K562 (cell line): ENCODE results near the gene ENTR1. TPM values are rescaled to one million over a fixed set of nuclear protein-coding genes. Genes with fewer than 3 reads are reported as not detected.
A peak's percentile ranks its signal among the peaks of the same experiment; 100 is the strongest.

Experiments used
- ELF4 ChIP-seq: fragments of 450-650 bp; formaldehyde crosslinking; IDR thresholded peaks from 2 replicates; pipeline ENCODE4 v1.4.0; 2022; ENCODE audit warnings: missing genetic modification characterization
- FOXK2 ChIP-seq, 2 experiments: fragments of 450-650 bp; IDR thresholded peaks in 1 of 2; conservative IDR thresholded peaks in 1 of 2; 2 replicates each; pipeline ENCODE4 v1.6.1; 2016; ENCODE audit warnings: low read depth in 2 of 2, mild to moderate bottlenecking in 1 of 2
- GTF2E2 ChIP-seq: fragments of 200-800 bp; sonication (Bioruptor generic); IDR thresholded peaks from 2 replicates; pipeline ENCODE4 v1.6.1; 2016; ENCODE audit warnings: missing genetic modification characterization, missing compliant biosample characterization
- NRF1 ChIP-seq, 2 experiments: fragments of 450-650 bp; IDR thresholded peaks in 1 of 2; conservative IDR thresholded peaks in 1 of 2; 2 replicates each; pipeline ENCODE4 v1.6.1; 2014; ENCODE audit warnings: mild to moderate bottlenecking in 2 of 2
- POLR2AphosphoS5 ChIP-seq: IDR thresholded peaks from 2 replicates; pipeline ENCODE4 v1.6.1; 2011; ENCODE audit warnings: mild to moderate bottlenecking, low read depth, low read length, moderate library complexity; ENCODE audit not compliant: control insufficient read depth, insufficient read depth
- RBBP5 ChIP-seq: fragments of 200-600 bp; sonication (generic); IDR thresholded peaks from 2 replicates; pipeline ENCODE4 v1.6.1; 2012; ENCODE audit warnings: borderline replicate concordance, mild to moderate bottlenecking, low read length, control low read depth, inconsistent platforms; ENCODE audit not compliant: insufficient read depth, poor library complexity, severe bottlenecking
- SMAD4 ChIP-seq: fragments of 250-450 bp; sonication (Bioruptor Pico); conservative IDR thresholded peaks from 2 replicates; pipeline ENCODE4 v1.8.0; 2021; ENCODE audit warnings: inconsistent platforms, mild to moderate bottlenecking, moderate library complexity
- SRF ChIP-seq, 2 experiments: fragments of 250-450, 450-650 bp in 1 of 2; sonication (Bioruptor Pico) in 1 of 2; sonication (generic) in 1 of 2; formaldehyde crosslinking; IDR thresholded peaks; 2 replicates each; pipeline versions ENCODE4 v1.5.0 to v1.5.1; 2020 to 2022; ENCODE audit warnings: mild to moderate bottlenecking in 1 of 2, missing genetic modification reagents in 1 of 2
- SUPT5H ChIP-seq: fragments of 450-650 bp; IDR thresholded peaks from 2 replicates; pipeline ENCODE4 v1.6.1; 2016
- TRIM24 ChIP-seq, 2 experiments: fragments of 450-650 bp; IDR thresholded peaks; 2 replicates each; pipeline ENCODE4 v1.6.1; 2016
- YY1 ChIP-seq, 3 experiments: IDR thresholded peaks; 2 replicates each; pipeline ENCODE4 v1.6.1; 2011; ENCODE audit warnings: low read length in 2 of 3, mild to moderate bottlenecking in 2 of 3, moderate library complexity in 2 of 3, borderline replicate concordance in 1 of 3, control low read depth in 1 of 3, low read depth in 1 of 3; ENCODE audit not compliant: insufficient read depth in 3 of 3, insufficient replicate concordance in 2 of 3, control insufficient read depth in 1 of 3, insufficient read length in 1 of 3; ENCODE audit errors: extremely low read depth in 1 of 3
- ZNF121 ChIP-seq: sonication (generic); formaldehyde crosslinking; conservative IDR thresholded peaks from 2 replicates; pipeline ENCODE4 v1.8.0; 2022; ENCODE audit warnings: missing genetic modification reagents
- ZNF175 ChIP-seq: fragments of 200-800 bp; sonication (Bioruptor generic); IDR thresholded peaks from 2 replicates; pipeline ENCODE4 v1.6.1; 2016; ENCODE audit warnings: low read depth, mild to moderate bottlenecking, missing genetic modification characterization, missing compliant biosample characterization
- ZNF24 ChIP-seq: fragments of 450-650 bp; IDR thresholded peaks from 2 replicates; pipeline ENCODE4 v1.6.1; 2016
- polyA plus RNA-seq, 8 experiments: library from polyadenylated mRNA; depleted of rRNA in 4 of 8; stranded (reverse) in 5 of 8; unstranded in 3 of 8; fragments of >200 nt; fragmentation: Nextera tagmentation in 2 of 8; fragmentation: Illumina TruSeq in 1 of 8; extraction: Ambion mirVana in 2 of 8; extraction: Trizol in 1 of 8; gene quantifications; 2 replicates each; pipeline versions ENCODE4 v1.2.1 to v1.2.3, GENCODE V29; 2011 to 2014; ENCODE audit warnings: inconsistent platforms in 1 of 8, missing spikeins in 1 of 8
- total RNA-seq, 7 experiments: library from RNA; depleted of rRNA in 6 of 7; stranded (reverse); fragments of >200 nt in 6 of 7; fragmentation: Illumina TruSeq in 2 of 7; extraction: Trizol in 2 of 7; gene quantifications; 2 replicates each; pipeline versions ENCODE4 v1.2.1 to v1.2.3, GENCODE V29; 2011 to 2021; ENCODE audit warnings: low replicate concordance in 1 of 7
- TF ChIP-seq, protein P1 (sequence below): fragments of 450-650 bp; IDR thresholded peaks from 2 replicates; pipeline ENCODE4 v1.6.1; 2014; ENCODE audit warnings: low read depth, mild to moderate bottlenecking, moderate library complexity, borderline replicate concordance
- TF ChIP-seq, protein P2 (sequence below): fragments of 450-650 bp; IDR thresholded peaks from 2 replicates; pipeline ENCODE4 v1.6.1; 2016; ENCODE audit warnings: borderline replicate concordance
- TF ChIP-seq, protein P3 (sequence below): sonication (generic); formaldehyde crosslinking; IDR thresholded peaks from 2 replicates; pipeline ENCODE4 v1.8.0; 2022; ENCODE audit warnings: missing genetic modification reagents, mild to moderate bottlenecking, borderline replicate concordance
- TF ChIP-seq, protein P4 (sequence below): sonication (generic); formaldehyde crosslinking; IDR thresholded peaks from 2 replicates; pipeline ENCODE4 v1.8.0; 2022; ENCODE audit warnings: mild to moderate bottlenecking, low read depth, missing genetic modification reagents

The ENTR1 gene
- total and polyA plus RNA-seq, 9 of the 15 experiments (the other 6 are each of a cell fraction or from before 2014, with no cell fraction given): 6.7 to 106 (median 72.6) TPM

DNA sequence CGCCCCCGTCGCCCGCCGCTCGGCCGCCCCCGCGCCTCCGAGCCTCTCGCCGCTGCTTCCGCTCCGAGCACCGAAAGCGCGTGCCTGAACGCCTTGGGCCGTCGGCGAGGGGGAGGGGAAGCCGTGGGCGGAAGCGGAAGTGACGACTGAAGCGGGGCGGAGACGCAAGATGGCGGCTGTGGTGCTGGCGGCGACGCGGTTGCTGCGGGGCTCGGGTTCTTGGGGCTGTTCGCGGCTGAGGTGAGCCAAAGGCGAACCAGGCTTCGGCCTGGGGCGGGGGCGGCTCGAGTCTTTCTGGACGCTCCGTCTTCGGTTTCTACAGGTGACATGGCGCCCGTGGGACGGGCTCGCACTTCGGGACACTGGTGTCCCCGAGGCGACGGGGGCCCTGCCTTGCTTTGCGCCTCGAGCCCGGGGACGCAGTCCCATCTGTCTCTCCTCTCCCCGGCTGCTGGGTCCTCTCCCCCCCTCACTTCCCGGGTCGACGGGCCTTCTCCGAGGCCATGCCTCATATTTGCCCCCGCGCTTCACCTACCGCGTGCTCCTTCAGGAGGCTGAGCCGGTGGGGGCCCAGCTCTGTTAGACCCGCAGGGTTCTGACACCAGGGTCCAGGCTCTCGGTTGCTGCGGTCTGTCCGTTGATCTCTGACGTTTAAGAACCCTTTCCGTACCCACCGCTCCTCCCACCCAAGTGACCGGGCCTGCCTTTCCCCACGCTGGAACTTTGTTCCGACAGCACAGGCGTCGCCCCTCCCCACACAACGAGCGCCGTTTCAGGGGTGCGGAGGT is at the start of gene ENTR1, which contains the start of gene PMPCA (continued):
- peak; percentile 83 for TF ChIP-seq RBBP5
- TF ChIP-seq, protein P1, sequence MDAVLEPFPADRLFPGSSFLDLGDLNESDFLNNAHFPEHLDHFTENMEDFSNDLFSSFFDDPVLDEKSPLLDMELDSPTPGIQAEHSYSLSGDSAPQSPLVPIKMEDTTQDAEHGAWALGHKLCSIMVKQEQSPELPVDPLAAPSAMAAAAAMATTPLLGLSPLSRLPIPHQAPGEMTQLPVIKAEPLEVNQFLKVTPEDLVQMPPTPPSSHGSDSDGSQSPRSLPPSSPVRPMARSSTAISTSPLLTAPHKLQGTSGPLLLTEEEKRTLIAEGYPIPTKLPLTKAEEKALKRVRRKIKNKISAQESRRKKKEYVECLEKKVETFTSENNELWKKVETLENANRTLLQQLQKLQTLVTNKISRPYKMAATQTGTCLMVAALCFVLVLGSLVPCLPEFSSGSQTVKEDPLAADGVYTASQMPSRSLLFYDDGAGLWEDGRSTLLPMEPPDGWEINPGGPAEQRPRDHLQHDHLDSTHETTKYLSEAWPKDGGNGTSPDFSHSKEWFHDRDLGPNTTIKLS: peak; percentile 43; the same call in 1 of the 2 replicates
- peak; percentile 71; the same call in 1 of the 2 replicates for TF ChIP-seq ELF4
- TF ChIP-seq NRF1 (conservative IDR thresholded peaks at IDR 0.05 in 1 of 2, IDR thresholded peaks at IDR 0.05 in 1 of 2): peak; percentile 25 to 44; a peak in 3 of 4 replicates
- TF ChIP-seq GTF2E2 (tag): peak; percentile 41; the same call in 1 of the 2 replicates
- peak; percentile 30 to 69; a peak in 1 of 4 replicates for TF ChIP-seq FOXK2 (conservative IDR thresholded peaks at IDR 0.05 in 1 of 2, IDR thresholded peaks at IDR 0.05 in 1 of 2; ENCODE audit: low read depth in 2 of 2)
- TF ChIP-seq TRIM24 (IDR thresholded peaks at IDR 0.05): no peak
- no peak for TF ChIP-seq ZNF24
- peak; percentile 89 for TF ChIP-seq POLR2AphosphoS5
- TF ChIP-seq ZNF121 (CRISPR knock-in tag): peak; percentile 23; the same call in 1 of the 2 replicates
- TF ChIP-seq, protein P2, sequence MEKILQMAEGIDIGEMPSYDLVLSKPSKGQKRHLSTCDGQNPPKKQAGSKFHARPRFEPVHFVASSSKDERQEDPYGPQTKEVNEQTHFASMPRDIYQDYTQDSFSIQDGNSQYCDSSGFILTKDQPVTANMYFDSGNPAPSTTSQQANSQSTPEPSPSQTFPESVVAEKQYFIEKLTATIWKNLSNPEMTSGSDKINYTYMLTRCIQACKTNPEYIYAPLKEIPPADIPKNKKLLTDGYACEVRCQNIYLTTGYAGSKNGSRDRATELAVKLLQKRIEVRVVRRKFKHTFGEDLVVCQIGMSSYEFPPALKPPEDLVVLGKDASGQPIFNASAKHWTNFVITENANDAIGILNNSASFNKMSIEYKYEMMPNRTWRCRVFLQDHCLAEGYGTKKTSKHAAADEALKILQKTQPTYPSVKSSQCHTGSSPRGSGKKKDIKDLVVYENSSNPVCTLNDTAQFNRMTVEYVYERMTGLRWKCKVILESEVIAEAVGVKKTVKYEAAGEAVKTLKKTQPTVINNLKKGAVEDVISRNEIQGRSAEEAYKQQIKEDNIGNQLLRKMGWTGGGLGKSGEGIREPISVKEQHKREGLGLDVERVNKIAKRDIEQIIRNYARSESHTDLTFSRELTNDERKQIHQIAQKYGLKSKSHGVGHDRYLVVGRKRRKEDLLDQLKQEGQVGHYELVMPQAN: peak; percentile 84
- peak; percentile 42; the same call in 1 of the 2 replicates for TF ChIP-seq SMAD4 (CRISPR knock-in tag)
- peak; percentile 96 for TF ChIP-seq SUPT5H
- peak; percentile 92 to 99 (median 96) for TF ChIP-seq YY1 (IDR thresholded peaks at IDR 0.05; ENCODE audit: borderline replicate concordance in 1 of 3, control insufficient read depth in 1 of 3, extremely low read depth in 1 of 3, insufficient read depth in 3 of 3, insufficient read length in 1 of 3, insufficient replicate concordance in 2 of 3, low read depth in 1 of 3, low read length in 2 of 3)
- TF ChIP-seq SRF (CRISPR knock-in tag; IDR thresholded peaks at IDR 0.05): no peak
- no peak for TF ChIP-seq ZNF175 (CRISPR knock-in tag)
- TF ChIP-seq, protein P3, sequence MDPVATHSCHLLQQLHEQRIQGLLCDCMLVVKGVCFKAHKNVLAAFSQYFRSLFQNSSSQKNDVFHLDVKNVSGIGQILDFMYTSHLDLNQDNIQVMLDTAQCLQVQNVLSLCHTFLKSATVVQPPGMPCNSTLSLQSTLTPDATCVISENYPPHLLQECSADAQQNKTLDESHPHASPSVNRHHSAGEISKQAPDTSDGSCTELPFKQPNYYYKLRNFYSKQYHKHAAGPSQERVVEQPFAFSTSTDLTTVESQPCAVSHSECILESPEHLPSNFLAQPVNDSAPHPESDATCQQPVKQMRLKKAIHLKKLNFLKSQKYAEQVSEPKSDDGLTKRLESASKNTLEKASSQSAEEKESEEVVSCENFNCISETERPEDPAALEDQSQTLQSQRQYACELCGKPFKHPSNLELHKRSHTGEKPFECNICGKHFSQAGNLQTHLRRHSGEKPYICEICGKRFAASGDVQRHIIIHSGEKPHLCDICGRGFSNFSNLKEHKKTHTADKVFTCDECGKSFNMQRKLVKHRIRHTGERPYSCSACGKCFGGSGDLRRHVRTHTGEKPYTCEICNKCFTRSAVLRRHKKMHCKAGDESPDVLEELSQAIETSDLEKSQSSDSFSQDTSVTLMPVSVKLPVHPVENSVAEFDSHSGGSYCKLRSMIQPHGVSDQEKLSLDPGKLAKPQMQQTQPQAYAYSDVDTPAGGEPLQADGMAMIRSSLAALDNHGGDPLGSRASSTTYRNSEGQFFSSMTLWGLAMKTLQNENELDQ (CRISPR knock-in tag): no peak
- TF ChIP-seq, protein P4, sequence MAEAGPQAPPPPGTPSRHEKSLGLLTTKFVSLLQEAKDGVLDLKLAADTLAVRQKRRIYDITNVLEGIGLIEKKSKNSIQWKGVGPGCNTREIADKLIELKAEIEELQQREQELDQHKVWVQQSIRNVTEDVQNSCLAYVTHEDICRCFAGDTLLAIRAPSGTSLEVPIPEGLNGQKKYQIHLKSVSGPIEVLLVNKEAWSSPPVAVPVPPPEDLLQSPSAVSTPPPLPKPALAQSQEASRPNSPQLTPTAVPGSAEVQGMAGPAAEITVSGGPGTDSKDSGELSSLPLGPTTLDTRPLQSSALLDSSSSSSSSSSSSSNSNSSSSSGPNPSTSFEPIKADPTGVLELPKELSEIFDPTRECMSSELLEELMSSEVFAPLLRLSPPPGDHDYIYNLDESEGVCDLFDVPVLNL (CRISPR knock-in tag): 0 out of 2 replicates have a peak, but pooled peaks have one; percentile 35
